Type B pancreatic cell (in vitro differentiated cells): ENCODE measurements around the gene GSTP1. TPM values are rescaled to one million over a fixed set of nuclear protein-coding genes. Genes with fewer than 3 reads are reported as not detected.

Experiments used
- DNase-seq: peaks from one replicate; pipeline ENCODE4 v3.0.0; 2021; ENCODE audit warnings: mixed read lengths; ENCODE audit not compliant: unreplicated experiment; ENCODE audit errors: extremely low spot score
- H3K27ac Mint-ChIP-seq: 2 replicates; pipeline ENCODE4 v1.8.0; 2021; ENCODE audit warnings: mild to moderate bottlenecking, mixed read lengths
- H3K27me3 Mint-ChIP-seq: 2 replicates; pipeline ENCODE4 v1.8.0; 2021; ENCODE audit warnings: mixed read lengths
- H3K36me3 Mint-ChIP-seq: 2 replicates; pipeline ENCODE4 v1.8.0; 2021; ENCODE audit warnings: mixed read lengths
- H3K4me1 Mint-ChIP-seq: one replicate; pipeline ENCODE4 v1.8.0; 2021; ENCODE audit warnings: mixed read lengths; ENCODE audit not compliant: unreplicated experiment
- H3K4me3 Mint-ChIP-seq: 2 replicates; pipeline ENCODE4 v1.8.0; 2021; ENCODE audit warnings: mild to moderate bottlenecking, mixed read lengths
- H3K9me3 Mint-ChIP-seq: 2 replicates; pipeline ENCODE4 v1.8.0; 2021; ENCODE audit warnings: mixed read lengths
- total RNA-seq: library from RNA; stranded (reverse); gene quantifications from 2 replicates; pipeline ENCODE4 v1.2.1, GENCODE V29; 2021; ENCODE audit warnings: low replicate concordance
- TF ChIP-seq, protein P1 (sequence below): fragments of 200-600 bp; sonication (generic); conservative IDR thresholded peaks from 2 replicates; pipeline ENCODE4 v1.5.0; 2021; ENCODE audit warnings: antibody characterized with exemption, mild to moderate bottlenecking

Gene GSTP1
- total RNA-seq, 1 donor from 2014 or later: 1,009 TPM

DNA sequence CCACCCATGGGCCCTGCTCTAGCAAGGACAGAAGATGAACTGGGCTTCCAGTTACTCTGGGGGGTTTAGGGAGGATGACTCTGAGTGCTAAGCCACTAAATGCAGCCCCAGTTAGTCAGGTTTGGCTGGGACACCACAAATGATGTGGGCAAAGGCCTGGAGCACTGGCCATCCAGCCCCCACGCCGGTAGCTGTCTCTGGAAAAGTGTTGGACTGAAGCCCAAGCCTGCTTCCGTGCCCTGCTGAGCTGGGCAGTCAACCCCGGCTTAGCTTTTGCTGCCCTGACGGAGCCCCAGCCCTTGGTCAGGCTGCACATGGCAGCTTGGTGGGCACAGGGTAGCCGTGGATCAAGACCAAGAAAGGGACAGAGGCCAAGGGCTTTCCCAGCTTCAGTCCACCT is 5.7 kb upstream of the GSTP1 start:
- no peaks in the 10 kb centered on the region for H3K9me3 Mint-ChIP-seq
- no peaks in the 10 kb centered on the region for H3K36me3 Mint-ChIP-seq
- H3K4me1 Mint-ChIP-seq: peaks cover 41% of the 10 kb centered on the region
- no peak for DNase-seq
- peaks cover 38% of the 10 kb centered on the region for H3K27me3 Mint-ChIP-seq
- no peak overlapping the region for H3K27ac Mint-ChIP-seq
- TF ChIP-seq, protein P1, sequence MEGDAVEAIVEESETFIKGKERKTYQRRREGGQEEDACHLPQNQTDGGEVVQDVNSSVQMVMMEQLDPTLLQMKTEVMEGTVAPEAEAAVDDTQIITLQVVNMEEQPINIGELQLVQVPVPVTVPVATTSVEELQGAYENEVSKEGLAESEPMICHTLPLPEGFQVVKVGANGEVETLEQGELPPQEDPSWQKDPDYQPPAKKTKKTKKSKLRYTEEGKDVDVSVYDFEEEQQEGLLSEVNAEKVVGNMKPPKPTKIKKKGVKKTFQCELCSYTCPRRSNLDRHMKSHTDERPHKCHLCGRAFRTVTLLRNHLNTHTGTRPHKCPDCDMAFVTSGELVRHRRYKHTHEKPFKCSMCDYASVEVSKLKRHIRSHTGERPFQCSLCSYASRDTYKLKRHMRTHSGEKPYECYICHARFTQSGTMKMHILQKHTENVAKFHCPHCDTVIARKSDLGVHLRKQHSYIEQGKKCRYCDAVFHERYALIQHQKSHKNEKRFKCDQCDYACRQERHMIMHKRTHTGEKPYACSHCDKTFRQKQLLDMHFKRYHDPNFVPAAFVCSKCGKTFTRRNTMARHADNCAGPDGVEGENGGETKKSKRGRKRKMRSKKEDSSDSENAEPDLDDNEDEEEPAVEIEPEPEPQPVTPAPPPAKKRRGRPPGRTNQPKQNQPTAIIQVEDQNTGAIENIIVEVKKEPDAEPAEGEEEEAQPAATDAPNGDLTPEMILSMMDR: no peak
- no peak overlapping the region for H3K4me3 Mint-ChIP-seq

DNA sequence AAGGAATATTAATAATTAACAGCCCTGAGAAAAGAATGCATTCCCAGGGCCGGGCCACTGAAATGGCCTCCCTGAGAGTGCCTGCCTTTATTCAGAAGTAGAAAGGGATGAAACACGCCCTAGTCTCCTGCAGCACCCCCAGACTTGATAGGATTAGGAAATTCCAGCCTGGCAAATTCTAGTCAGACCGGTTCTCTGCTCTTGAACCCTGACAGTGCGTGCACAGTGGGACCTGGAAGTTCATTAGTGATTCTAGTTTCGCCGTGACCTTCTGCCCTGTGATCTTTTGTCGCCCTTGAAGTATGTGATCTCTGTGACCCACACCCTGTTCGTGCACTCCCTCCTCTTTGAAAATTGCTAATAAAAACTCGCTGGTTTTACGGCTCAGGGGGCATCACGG is 2.1 kb upstream of the GSTP1 start:
- peaks cover 28% of the 10 kb centered on the region for H3K27me3 Mint-ChIP-seq
- peaks cover 11% of the 10 kb centered on the region for H3K36me3 Mint-ChIP-seq
- DNase-seq: no peak
- peak overlapping the region; percentile 95 for H3K27ac Mint-ChIP-seq
- no peaks in the 10 kb centered on the region for H3K9me3 Mint-ChIP-seq
- peaks cover 49% of the 10 kb centered on the region for H3K4me1 Mint-ChIP-seq
- H3K4me3 Mint-ChIP-seq: peak overlapping the region; percentile 80
- TF ChIP-seq, protein P1: no peak

DNA sequence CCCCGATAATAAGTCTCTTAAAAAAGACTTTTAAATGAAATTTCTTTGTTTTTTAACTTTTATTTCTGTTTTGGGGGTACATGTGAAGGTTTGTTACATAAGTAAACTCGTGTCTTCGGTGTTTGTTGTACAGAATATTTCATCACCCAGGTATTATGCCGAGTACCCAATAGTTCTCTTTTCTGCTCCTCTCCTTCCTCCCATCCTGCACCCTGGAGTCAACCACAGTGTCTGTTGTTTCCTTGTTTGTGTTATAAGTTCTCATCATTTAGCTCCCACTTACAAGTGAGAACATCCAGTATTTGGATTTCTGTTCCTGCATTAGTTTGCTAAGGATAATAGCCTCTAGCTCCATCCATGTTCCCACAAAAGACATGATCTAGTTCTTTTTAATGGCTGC is 1.6 kb upstream of the GSTP1 start:
- no peak for DNase-seq
- Mint-ChIP-seq H3K9me3 (no peaks in the 10 kb centered on the region), H3K4me1 (peaks cover 55% of the 10 kb centered on the region), H3K27me3 (peaks cover 26% of the 10 kb centered on the region), H3K36me3 (peaks cover 16% of the 10 kb centered on the region), H3K27ac (peak overlapping the region; percentile 95), H3K4me3 (peak overlapping the region; percentile 87)
- TF ChIP-seq, protein P1: no peak

DNA sequence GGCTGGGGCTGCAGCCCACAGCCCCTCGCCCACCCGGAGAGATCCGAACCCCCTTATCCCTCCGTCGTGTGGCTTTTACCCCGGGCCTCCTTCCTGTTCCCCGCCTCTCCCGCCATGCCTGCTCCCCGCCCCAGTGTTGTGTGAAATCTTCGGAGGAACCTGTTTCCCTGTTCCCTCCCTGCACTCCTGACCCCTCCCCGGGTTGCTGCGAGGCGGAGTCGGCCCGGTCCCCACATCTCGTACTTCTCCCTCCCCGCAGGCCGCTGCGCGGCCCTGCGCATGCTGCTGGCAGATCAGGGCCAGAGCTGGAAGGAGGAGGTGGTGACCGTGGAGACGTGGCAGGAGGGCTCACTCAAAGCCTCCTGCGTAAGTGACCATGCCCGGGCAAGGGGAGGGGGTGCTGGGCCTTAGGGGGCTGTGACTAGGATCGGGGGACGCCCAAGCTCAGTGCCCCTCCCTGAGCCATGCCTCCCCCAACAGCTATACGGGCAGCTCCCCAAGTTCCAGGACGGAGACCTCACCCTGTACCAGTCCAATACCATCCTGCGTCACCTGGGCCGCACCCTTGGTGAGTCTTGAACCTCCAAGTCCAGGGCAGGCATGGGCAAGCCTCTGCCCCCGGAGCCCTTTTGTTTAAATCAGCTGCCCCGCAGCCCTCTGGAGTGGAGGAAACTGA is 731 bp downstream of the GSTP1 start:
- DNase-seq: no peak
- TF ChIP-seq, protein P1: no peak

DNA sequence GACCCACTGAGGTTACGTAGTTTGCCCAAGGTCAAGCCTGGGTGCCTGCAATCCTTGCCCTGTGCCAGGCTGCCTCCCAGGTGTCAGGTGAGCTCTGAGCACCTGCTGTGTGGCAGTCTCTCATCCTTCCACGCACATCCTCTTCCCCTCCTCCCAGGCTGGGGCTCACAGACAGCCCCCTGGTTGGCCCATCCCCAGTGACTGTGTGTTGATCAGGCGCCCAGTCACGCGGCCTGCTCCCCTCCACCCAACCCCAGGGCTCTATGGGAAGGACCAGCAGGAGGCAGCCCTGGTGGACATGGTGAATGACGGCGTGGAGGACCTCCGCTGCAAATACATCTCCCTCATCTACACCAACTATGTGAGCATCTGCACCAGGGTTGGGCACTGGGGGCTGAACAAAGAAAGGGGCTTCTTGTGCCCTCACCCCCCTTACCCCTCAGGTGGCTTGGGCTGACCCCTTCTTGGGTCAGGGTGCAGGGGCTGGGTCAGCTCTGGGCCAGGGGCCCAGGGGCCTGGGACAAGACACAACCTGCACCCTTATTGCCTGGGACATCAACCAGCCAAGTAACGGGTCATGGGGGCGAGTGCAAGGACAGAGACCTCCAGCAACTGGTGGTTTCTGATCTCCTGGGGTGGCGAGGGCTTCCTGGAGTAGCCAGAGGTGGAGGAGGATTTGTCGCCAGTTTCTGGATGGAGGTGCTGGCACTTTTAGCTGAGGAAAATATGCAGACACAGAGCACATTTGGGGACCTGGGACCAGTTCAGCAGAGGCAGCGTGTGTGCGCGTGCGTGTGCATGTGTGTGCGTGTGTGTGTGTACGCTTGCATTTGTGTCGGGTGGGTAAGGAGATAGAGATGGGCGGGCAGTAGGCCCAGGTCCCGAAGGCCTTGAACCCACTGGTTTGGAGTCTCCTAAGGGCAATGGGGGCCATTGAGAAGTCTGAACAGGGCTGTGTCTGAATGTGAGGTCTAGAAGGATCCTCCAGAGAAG is 1.6 kb downstream of the GSTP1 start:
- Mint-ChIP-seq H3K27me3 (peaks cover 16% of the 10 kb centered on the region), H3K4me3 (peak overlapping the region; percentile 89), H3K9me3 (no peaks in the 10 kb centered on the region), H3K27ac (peak overlapping the region; percentile 83), H3K36me3 (peaks cover 25% of the 10 kb centered on the region), H3K4me1 (peaks cover 46% of the 10 kb centered on the region)
- DNase-seq: no peak
- TF ChIP-seq, protein P1: no peak

More for the DNA sequence above, 731 bp downstream of the GSTP1 start:
- Mint-ChIP-seq H3K36me3 (peaks cover 25% of the 10 kb centered on the region), H3K4me1 (peaks cover 52% of the 10 kb centered on the region), H3K4me3 (peak overlapping the region; percentile 89), H3K27me3 (peaks cover 22% of the 10 kb centered on the region), H3K27ac (peak overlapping the region; percentile 83), H3K9me3 (no peaks in the 10 kb centered on the region)
